HEK293 (cell line): ENCODE results near the gene LY6G6D.

Experiments used
- CTCF ChIA-PET: fragments of 350-600 bp; formaldehyde crosslinking; extraction: SDS; loops from one replicate; lab custom pipeline; 2021; ENCODE audit warnings: antibody characterized with exemption; lab: Yijun Ruan, JAX
- POLR2A ChIA-PET: fragments of 300-600 bp; formaldehyde crosslinking; extraction: SDS; loops from one replicate; lab custom pipeline; 2020; ENCODE audit warnings: antibody characterized with exemption, inconsistent platforms; lab: Yijun Ruan, JAX
- H3K27ac ChIP-seq: fragments of 200-500 bp; sonication (Bioruptor generic); 2 replicates; pipeline ENCODE4 v1.5.1; 2014; ENCODE audit warnings: low read depth, low read length, control low read depth, inconsistent platforms; ENCODE audit errors: extremely low read depth
- H3K36me3 ChIP-seq, 2 experiments: fragments of 200-500 bp in 1 of 2; sonication (Bioruptor generic) in 1 of 2; 1 replicate in 1 of 2; 2 replicates in 1 of 2; pipeline ENCODE4 v1.5.1; 2014 to 2017; ENCODE audit warnings: inconsistent platforms in 2 of 2, low read length in 2 of 2; ENCODE audit not compliant: control insufficient read depth in 2 of 2, insufficient read depth in 1 of 2
- H3K4me1 ChIP-seq: fragments of 200-500 bp; sonication (Bioruptor generic); 2 replicates; pipeline ENCODE4 v1.5.1; 2014; ENCODE audit warnings: mild to moderate bottlenecking, low read length, inconsistent platforms; ENCODE audit not compliant: control insufficient read depth, insufficient read depth
- H3K4me3 ChIP-seq: 2 replicates; pipeline ENCODE4 v1.5.1; 2011; ENCODE audit warnings: low read depth, mild to moderate bottlenecking, control low read depth, low read length, moderate library complexity
- H3K9me3 ChIP-seq: fragments of 200-500 bp; sonication (Bioruptor generic); 2 replicates; pipeline ENCODE4 v1.5.1; 2014; ENCODE audit warnings: low read depth, low read length, inconsistent platforms; ENCODE audit not compliant: control insufficient read depth, insufficient read depth
- ELK4 ChIP-seq: IDR thresholded peaks from 2 replicates; pipeline ENCODE4 v1.6.1; 2011; ENCODE audit warnings: mild to moderate bottlenecking, low read depth, low read length, borderline replicate concordance
- HIC1 ChIP-seq: fragments of 450-650 bp; formaldehyde crosslinking; IDR thresholded peaks from 2 replicates; pipeline ENCODE4 v1.5.1; 2016; ENCODE audit warnings: missing biosample characterization, missing genetic modification characterization
- SCRT1 ChIP-seq: fragments of 450-650 bp; formaldehyde crosslinking; IDR thresholded peaks from 2 replicates; pipeline ENCODE4 v1.5.1; 2016; ENCODE audit warnings: missing biosample characterization, missing genetic modification characterization, borderline replicate concordance
- SP3 ChIP-seq: fragments of 450-650 bp; formaldehyde crosslinking; IDR thresholded peaks from 2 replicates; pipeline ENCODE4 v1.5.1; 2016; ENCODE audit warnings: missing biosample characterization, missing genetic modification characterization
- TSHZ1 ChIP-seq: fragments of 450-650 bp; formaldehyde crosslinking; IDR thresholded peaks from 2 replicates; pipeline ENCODE4 v1.5.1; 2016; ENCODE audit warnings: missing biosample characterization, missing genetic modification characterization, borderline replicate concordance
- ZBTB49 ChIP-seq: fragments of 450-650 bp; formaldehyde crosslinking; IDR thresholded peaks from 2 replicates; pipeline ENCODE4 v1.5.1; 2016; ENCODE audit warnings: missing biosample characterization, missing genetic modification characterization, low read depth
- ZNF16 ChIP-seq: fragments of 450-650 bp; formaldehyde crosslinking; IDR thresholded peaks from 2 replicates; pipeline ENCODE4 v1.5.1; 2016; ENCODE audit warnings: low read depth, missing biosample characterization, missing genetic modification characterization
- ZNF19 ChIP-seq: fragments of 450-650 bp; formaldehyde crosslinking; IDR thresholded peaks from 2 replicates; pipeline ENCODE4; 2016; ENCODE audit warnings: missing biosample characterization, missing genetic modification characterization, low read depth
- ZNF248 ChIP-seq: fragments of 450-650 bp; formaldehyde crosslinking; IDR thresholded peaks from 2 replicates; pipeline ENCODE4 v1.5.1; 2017; ENCODE audit warnings: missing biosample characterization, missing genetic modification characterization
- ZNF274 ChIP-seq, 2 experiments: fragments of 200-500 bp in 1 of 2; fragments of 450-650 bp in 1 of 2; sonication (Bioruptor generic) in 1 of 2; formaldehyde crosslinking in 1 of 2; IDR thresholded peaks; 2 replicates each; pipeline versions ENCODE4 v1.5.1 to v1.6.1; 2014 to 2016; ENCODE audit warnings: borderline replicate concordance in 1 of 2, inconsistent platforms in 1 of 2, low read length in 1 of 2, missing biosample characterization in 1 of 2, missing genetic modification characterization in 1 of 2
- ZNF280D ChIP-seq: fragments of 450-650 bp; formaldehyde crosslinking; IDR thresholded peaks from 2 replicates; pipeline ENCODE4 v1.5.1; 2016; ENCODE audit warnings: missing biosample characterization, missing genetic modification characterization
- ZNF394 ChIP-seq: fragments of 450-650 bp; formaldehyde crosslinking; IDR thresholded peaks from 2 replicates; pipeline ENCODE4 v1.5.1; 2016; ENCODE audit warnings: missing biosample characterization, missing genetic modification characterization, mild to moderate bottlenecking, moderate library complexity, borderline replicate concordance
- ZNF426 ChIP-seq: fragments of 450-650 bp; formaldehyde crosslinking; IDR thresholded peaks from 2 replicates; pipeline ENCODE4 v1.5.1; 2017; ENCODE audit warnings: missing biosample characterization, missing genetic modification characterization, mild to moderate bottlenecking, inconsistent platforms, moderate library complexity
- ZNF654 ChIP-seq: fragments of 450-650 bp; formaldehyde crosslinking; IDR thresholded peaks from 2 replicates; pipeline ENCODE4 v1.5.1; 2016; ENCODE audit warnings: low read depth, missing biosample characterization, missing genetic modification characterization
- ZNF664 ChIP-seq: fragments of 450-650 bp; formaldehyde crosslinking; IDR thresholded peaks from 2 replicates; pipeline ENCODE4 v1.5.1; 2016; ENCODE audit warnings: missing biosample characterization, missing genetic modification characterization

Gene LY6G6D

GRCh38 chr6:31720196-31720770 lies 5.1 kb downstream of the LY6G6D start:
- H3K9me3 ChIP-seq = no peaks in the 10 kb centered on the region
- no peak for TF ChIP-seq TSHZ1 (tag by site-specific recombination)
- POLR2A ChIA-PET = interaction anchor here (0.9 to 1.1 kb wide), 2 partner anchors 10 to 107 kb away, joined by 3 to 4 read pairs; partner anchors contain the start of gene HSPA1B
- H3K36me3 ChIP-seq = no peaks in the 10 kb centered on the region
- no peak overlapping the region for H3K4me3 ChIP-seq
- no peak overlapping the region for H3K27ac ChIP-seq
- no peaks in the 10 kb centered on the region for H3K4me1 ChIP-seq
- CTCF ChIA-PET = interaction anchor here (0.6 to 1.0 kb wide), 2 partner anchors 39 to 50 kb away, joined by 4 read pairs; partner anchors contain the start of gene LY6G5C

- Histone ChIP-seq H3K4me3 (no peak within 1 kb of the TSS), H3K9me3 (no peaks in the 10 kb centered on the region), H3K27ac (no peak within 1 kb of the TSS), H3K36me3 (peaks cover 0 to 4% of the 10 kb centered on the region in 2 experiments; a peak in 1 of 3 replicates), H3K4me1 (no peaks in the 10 kb centered on the region)
- TF ChIP-seq SCRT1 (tag by site-specific recombination) (no peak), ZNF426 (tag by site-specific recombination) (no peak), ZNF654 (tag by site-specific recombination) (no peak), HIC1 (tag by site-specific recombination) (no peak), ZNF274 (IDR thresholded peaks at IDR 0.05; ENCODE audit: low read length) (no peak), ZNF274 (tag by site-specific recombination; IDR thresholded peaks at IDR 0.05; ENCODE audit: borderline replicate concordance) (no peak)
- POLR2A ChIA-PET = interaction anchor here (1.1 kb wide), 1 partner anchor 106 kb away, joined by 4 read pairs; the partner anchor contains the start of gene HSPA1B
- CTCF ChIA-PET = interaction anchor here (0.8 kb wide), 1 partner anchor 41 kb away, joined by 4 read pairs; the partner anchor contains the start of gene LY6G5C
Observed at GRCh38 chr6:31721351-31722020, 6.3 kb downstream of the LY6G6D start, which contains the start of gene LY6G6C. Gene LY6G6C, minus strand, starts transcription at chr6:31721746. Its CDS starts 67 bp downstream, at chr6:31721679.

GRCh38 chr6:31722173-31722572 lies 7.0 kb downstream of the LY6G6D start:
- ChIA-PET CTCF (no interaction called here), POLR2A (no interaction called here)
- Histone ChIP-seq H3K36me3 (peaks cover 0 to 11% of the 10 kb centered on the region in 2 experiments; a peak in 1 of 3 replicates), H3K9me3 (no peaks in the 10 kb centered on the region), H3K27ac (no peak overlapping the region), H3K4me3 (no peak overlapping the region), H3K4me1 (no peaks in the 10 kb centered on the region)
- no peak for TF ChIP-seq ZNF248 (tag by site-specific recombination)
- no peak for TF ChIP-seq ZBTB49 (tag by site-specific recombination)
- no peak for TF ChIP-seq ZNF19 (tag by site-specific recombination)
- no peak for TF ChIP-seq ZNF280D (tag by site-specific recombination)
- TF ChIP-seq ZNF664 (tag by site-specific recombination) = no peak
- TF ChIP-seq SP3 = no peak
- no peak for TF ChIP-seq ZNF394 (tag by site-specific recombination)
- no peak for TF ChIP-seq ELK4
- no peak for TF ChIP-seq ZNF16 (tag by site-specific recombination)
